GM12874 (cell line): ENCODE results near the gene SELENOT.

Source experiments
- CTCF ChIP-seq: IDR thresholded peaks from 2 replicates; pipeline ENCODE4 v1.5.1; 2011; ENCODE audit warnings: low read depth, mild to moderate bottlenecking, control low read depth, low read length, moderate library complexity; ENCODE audit not compliant: insufficient read depth

SELENOT gene, protein sequence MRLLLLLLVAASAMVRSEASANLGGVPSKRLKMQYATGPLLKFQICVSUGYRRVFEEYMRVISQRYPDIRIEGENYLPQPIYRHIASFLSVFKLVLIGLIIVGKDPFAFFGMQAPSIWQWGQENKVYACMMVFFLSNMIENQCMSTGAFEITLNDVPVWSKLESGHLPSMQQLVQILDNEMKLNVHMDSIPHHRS

GRCh38 chr3:150603153-150603979, at the start of gene SELENOT:
TSS of gene SELENOT (plus strand) at chr3:150603321. CDS start at chr3:150603363, 42 bp downstream.
- 0 out of 2 replicates have a peak, but pooled peaks have one; percentile 17 for TF ChIP-seq CTCF

DNA sequence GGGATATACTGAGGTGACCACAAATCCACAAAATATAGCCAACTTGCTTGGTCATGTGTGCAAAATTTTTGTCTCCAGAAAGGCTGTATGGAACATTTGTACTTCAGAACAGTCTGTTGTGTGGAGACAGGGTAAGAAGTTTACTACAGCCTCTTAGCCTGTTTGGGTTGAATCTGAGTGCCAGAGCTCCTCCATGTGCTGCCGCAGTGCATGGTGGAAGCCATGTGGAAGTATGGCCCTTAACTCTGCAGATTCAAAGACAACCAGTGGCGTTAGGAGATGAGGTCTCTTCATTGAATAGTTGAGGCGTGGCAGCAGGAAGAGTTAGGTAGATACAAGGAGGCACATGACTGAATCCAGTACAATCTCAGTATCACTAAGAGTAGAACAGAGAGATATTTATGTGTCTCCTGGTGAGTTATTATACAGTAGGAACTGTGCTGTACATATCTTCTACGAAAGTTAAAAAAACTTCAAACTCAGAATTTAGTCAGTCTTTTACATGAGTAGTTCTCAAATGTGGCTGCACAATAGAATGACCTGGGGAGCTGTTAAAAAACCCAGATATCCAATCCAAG, 47.2 kb upstream of the SELENOT start:
- no peak for TF ChIP-seq CTCF

DNA sequence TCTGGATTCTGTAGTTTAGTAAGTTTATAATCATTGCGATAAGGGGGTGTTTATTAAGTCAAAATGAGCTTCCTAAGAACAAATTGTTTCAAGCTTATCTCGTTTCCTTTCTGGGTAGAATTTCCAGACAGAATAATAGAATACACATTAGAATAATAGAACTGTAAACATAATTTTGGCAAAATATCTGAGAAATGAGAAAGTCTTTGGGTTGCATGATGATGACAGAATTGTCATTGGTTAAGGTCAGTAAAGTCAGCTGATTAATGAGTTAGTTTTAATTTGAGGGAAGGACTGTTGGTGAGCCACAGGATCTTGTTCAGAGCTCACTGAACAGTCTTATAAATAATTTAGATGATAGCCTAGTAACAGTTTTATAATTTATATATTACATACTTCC, 46.3 kb upstream of the SELENOT start:
- TF ChIP-seq CTCF, result no peak

GRCh38 chr3:150557725-150558124, 45.4 kb upstream of the SELENOT start:
- no peak for TF ChIP-seq CTCF

GRCh38 chr3:150564243-150564642, 38.9 kb upstream of the SELENOT start:
- TF ChIP-seq CTCF, result no peak

DNA sequence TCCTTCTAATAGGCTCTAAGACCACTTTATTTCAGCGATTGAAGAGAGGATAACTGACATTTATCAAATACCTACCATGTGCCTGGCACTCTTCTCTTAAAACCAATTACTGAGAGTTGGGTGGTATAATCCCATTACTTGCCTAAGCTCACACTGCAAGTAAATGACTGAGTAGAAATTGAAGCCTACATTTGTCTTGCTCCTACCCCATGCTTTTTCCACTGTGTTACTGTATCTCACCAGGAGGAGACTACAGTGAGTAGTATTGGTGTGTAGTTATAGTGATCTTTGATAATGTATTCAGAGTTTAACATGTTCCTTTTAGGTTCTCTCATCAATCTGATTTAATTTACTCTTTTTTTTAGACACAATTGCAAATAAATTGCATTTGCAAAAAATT, 35.8 kb upstream of the SELENOT start:
- TF ChIP-seq CTCF, result no peak

DNA sequence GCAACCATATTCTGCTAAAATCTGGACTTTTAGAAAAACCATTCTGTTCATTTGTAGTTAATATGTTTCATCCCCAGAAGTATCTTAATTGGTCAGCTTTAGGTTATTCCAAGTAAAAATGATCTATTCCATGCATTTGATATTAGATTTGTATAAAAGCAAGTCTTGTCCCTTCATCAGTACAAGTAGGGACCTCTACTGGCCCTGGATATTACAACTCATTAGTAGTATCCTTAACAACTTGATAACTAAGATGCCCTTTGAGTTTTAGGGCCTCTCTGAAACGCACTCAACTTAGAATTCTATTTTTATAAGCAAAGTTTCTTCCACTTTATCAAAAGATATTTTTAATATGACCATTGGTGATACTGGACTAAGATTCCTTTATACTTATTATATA, 25.3 kb upstream of the SELENOT start:
- no peak for TF ChIP-seq CTCF
